GM11168 (cell line): Measurements from ENCODE around the gene AKT3.

Experiments used
- in situ Hi-C: fragments of 300-500 bp; cut with MboI; formaldehyde crosslinking; loops from one replicate; pipeline ENCODE4 v1.12.0; 2022; ENCODE audit warnings: low sequenced_read_pairs; ENCODE audit not compliant: unreplicated experiment

AKT3 gene

DNA sequence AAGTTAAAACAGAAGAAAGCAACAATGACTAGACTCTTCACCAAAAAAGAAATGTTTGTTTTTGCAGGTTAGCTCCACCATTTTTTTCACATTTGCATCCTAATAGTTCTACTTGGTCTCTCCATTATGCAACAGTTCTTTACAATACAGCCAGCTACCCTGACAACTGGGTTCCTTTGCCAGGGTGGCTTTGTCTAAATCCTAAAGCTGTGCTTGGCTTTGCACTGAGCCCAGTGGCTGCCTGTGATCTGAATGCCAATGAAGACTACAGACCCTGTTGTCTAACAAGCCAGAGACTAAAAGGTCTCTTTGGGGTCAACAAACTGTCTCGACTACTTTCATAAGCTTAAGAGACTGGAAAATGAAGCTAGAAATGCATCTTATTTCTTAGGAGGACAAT lies 112.0 kb downstream of the AKT3 start:
- in situ Hi-C loops: no loop called here

DNA sequence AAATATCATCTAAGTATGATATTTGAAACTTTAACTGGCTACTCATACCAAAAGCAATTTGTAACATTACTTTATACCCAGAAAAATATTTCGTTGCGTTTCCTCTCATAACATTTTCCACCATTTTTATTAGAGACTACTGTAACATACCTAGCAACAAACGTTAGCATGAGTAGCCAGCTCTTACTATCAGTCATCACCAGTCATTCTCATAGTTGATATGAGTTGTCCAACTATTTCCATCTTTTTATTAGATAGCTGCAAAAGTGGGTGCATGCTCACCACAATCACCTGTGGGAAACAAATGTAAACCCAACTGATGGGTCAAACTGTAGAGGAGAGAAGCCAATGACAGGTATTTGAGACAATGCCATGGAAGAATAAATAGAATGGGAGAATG lies 114.6 kb downstream of the AKT3 start:
- in situ Hi-C loops: no loop called here

DNA sequence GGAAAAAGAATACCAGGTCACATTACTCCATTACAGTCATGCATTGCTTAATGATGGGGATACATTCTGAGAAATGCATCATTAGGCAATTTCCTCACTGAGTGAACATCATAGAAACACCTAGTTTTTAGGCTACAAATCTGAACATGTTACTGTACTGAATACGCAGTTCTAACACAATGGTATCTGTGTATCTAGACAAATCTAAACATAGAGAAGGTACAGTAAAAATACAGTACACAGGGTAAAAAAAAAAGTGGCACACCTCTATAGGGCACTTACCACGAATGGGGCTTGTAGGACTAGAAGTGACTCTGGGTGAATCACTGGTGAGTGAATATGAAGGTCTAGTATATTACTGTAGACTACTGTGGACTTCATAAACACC lies 115.7 kb downstream of the AKT3 start:
- in situ Hi-C loops: no loop called here

DNA sequence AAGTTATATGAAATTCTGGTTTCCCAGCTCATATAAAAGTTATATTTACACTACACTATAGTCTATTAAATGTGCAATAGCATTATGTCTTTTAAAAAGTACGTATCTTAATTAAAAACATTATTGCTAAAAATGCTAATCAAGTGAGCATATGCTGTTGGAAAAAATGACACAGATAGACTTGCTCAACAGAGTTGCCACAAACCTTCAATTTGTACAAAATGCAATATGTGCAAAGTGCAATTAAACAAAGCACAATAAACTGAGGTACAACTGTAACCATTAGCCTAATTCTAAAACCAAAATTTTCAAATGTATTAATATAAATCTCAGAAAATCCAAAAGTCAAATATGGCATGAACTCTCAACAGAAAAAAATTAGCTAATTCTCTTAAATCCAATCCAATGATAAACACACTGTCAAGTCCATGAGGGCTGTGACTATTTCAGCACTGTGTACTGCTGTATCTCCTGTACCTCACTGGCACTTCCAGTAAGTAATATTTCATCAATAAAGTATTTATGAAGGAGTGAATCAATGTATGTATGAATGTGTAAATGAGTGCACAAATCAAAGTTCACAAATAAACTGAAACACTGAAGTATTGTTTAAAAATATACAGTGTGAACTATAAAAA lies 116.3 kb downstream of the AKT3 start:
- in situ Hi-C loops: no loop called here

DNA sequence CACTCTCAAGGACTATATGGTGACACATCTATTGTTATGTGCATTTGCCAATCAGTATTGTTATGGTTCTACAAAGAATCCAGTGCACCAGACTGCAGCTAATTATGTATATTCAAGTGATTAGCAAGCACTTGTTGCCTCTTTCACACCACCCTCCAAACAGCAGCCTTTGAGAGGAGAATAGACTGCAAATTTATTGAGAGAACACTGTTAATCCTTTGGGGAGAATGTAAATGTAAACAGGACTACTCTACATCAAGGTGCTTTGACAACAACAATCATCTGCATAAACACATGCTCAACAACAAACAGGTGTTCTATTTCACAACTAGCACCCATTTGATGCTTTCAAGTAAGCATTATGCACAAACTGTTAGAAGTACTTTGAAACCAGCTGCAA lies 117.4 kb downstream of the AKT3 start:
- in situ Hi-C loops: no loop called here

DNA sequence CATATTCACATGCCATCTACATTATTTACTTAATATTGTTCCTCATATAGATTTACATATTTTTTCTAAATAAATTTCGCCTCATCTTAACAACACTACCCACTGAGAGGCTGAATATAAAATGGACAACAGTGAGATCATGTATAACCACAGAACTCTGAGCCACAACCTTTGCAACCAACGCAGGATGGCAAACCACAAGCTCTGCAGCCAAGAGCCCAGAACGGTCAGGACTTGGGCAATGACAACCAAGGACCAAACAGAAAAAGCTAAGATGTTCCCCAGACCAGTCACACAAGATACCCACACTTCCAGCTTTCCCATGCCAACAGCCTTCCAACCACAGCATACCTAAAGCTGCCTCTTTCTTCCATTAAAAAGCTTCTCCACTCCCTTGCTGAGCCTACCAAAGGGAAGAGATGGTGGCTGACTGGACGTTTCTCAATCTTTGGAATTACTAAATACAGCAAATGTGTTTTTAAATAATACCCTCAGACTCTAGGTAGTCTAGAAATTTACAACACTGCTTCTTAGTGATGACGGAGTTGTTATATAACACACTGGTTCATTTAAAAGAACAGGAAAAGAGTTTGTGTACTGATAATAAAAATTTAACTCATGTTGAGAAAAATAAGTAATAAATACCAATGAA lies 117.9 kb downstream of the AKT3 start:
- in situ Hi-C loops: no loop called here

DNA sequence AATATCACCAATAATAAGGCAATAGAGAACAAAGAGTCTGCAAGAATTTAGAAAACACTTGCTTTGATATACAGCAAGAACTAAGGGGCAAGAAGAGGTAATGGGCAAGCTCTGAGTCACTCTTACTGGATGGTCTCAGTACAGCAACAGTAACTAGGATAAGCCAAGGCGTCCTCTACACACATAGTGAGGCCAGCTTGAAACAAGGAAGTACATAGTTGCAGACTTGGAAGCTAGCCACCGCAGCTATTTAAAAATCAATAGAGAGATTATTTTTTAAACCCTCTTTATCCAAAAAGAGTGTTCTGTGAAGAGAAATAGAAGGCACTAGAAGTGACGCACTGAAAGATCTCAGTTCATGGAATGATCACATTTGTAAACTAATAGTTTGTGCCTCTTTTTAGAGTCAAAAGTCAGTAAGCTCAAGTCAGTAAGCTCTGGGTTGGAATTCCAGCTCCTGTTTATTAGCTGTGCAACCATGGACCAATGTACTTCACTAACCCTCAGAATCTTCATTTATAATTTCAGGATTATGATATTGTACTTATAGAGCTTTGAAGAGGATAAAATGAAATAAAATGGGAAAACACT lies 118.6 kb downstream of the AKT3 start:
- in situ Hi-C loops: no loop called here

DNA sequence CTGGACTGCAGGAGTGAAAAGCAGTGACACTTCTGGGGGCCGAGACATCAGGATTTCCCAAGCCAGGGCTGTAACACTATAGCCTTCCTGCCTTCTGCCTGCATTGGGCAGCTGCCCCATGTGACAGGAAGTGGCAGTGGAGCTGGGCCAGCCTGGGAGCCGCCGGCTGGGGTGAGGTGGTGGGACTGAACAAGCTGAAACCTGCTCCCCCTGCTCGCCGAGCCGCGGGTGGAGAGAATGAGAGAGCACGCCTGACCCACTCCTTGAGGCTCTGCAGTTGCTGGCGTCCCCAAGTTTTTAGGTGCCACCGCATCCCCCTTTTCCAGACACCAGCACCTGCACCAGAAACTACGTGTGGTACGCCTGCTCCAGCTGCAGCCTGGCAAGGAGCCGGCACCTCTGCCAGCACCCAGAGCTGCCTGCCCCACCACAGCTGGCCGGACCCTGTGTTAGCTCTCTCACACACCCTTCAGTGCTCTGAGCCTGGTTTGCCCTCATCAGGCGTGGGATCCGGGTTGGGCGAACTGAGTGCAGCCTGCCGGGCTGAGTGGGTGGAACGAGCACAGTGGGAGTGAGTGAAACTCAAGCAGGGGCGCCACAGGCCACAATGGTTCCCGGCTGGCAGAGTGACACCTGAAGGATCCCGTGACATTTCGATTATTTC lies 119.4 kb downstream of the AKT3 start:
- in situ Hi-C loops: no loop called here

DNA sequence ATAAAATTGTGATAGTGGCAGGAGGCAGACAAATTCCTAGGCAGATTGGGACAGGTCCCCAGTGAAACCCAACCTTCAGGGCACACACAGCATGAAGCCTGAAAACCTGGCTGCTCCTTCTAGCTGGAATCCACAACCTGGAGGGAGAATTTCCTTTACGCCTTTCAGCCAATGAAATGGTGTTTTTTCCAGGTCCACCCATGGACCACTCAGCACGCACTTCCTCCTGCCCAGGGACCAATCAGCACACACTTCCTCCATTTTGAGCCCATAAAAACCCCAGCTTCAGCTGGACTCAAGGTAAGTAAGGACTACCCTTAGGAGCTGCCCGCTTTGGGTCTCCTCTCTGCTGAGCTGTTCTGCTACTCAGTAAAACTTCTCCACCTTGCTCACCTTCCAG lies 120.1 kb downstream of the AKT3 start:
- in situ Hi-C loops: no loop called here

DNA sequence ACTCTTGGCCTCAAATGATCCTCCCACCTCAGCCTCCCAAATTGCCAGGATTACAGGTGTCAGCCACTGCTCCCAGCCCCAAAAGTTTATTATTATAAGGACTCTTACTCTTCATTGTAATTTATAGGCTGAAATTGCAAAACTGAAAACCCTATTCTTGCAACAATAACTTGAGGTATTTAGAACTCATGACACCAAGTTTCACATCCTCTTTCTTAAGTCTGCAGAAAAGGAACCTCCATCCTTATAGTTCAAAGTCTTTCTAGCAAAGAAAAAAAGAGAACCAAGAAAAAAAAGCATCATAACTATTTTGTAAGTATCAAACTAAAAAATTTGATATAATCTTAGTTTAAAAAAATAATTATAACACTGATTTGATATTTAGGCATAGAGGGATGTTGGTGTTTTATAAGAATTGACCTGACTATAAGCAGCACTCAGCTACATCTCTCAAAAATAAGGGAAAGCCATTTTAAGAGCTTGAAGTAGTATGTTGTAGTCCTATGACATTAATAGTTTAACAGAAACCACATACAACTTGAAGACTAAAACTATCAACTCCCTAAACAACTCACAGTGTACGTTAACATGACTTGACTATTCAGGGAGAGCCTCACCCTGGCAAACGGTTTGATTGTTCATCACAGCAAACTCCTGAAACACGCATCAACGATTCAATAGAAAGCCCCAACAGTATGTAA lies 122.4 kb downstream of the AKT3 start:
- in situ Hi-C loops: no loop called here

DNA sequence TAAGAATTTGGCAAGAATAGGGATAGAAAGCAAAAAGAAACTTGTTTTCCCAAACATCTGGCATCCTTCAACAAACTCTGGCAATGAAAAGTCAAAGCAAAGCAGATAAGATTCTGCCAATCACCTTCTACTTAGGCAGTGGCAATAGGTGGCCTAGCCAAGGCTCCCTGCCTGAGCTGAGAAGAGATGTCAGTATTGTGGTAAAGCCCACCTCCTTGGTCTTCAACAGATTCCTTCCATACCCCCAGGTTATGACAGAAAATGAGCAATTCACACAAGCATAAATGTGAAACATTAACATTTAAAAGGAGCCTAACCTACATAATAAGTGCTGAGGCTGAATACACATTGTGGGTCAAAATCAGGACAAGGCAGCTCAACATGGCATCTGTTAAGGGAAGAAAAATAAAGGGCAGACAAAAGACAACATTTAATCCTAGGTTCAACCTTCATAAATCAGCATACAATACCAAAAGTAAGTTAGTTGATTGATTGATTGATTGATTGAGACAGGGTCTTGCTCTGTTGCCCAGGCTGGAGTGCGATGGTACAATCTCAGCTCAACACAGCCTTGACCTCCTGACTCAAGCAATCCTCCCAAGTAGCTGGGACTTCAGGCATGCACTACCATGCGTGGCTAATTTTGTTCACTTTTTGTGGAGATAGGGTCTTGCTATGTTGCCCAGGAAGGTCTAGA lies 123.1 kb downstream of the AKT3 start:
- in situ Hi-C loops: no loop called here

DNA sequence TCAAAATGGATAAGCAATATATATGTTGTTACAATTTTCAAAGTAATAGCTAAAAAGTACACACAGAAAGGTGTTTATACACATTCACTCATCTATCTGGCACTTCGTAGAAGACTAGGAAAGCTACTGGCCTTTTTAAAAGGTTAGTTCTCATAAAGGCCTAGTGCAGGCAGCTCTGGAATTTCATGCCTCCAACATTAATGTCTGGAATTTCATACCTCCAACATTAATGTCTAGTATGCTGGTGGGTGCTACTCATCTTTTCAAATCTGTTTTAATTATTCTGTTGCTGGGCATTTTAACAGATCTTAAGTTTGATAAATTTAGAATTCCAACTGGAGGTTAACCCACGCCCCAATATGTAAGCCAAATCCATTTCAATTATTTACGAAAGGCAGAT lies 124.2 kb downstream of the AKT3 start:
- in situ Hi-C loops: no loop called here

DNA sequence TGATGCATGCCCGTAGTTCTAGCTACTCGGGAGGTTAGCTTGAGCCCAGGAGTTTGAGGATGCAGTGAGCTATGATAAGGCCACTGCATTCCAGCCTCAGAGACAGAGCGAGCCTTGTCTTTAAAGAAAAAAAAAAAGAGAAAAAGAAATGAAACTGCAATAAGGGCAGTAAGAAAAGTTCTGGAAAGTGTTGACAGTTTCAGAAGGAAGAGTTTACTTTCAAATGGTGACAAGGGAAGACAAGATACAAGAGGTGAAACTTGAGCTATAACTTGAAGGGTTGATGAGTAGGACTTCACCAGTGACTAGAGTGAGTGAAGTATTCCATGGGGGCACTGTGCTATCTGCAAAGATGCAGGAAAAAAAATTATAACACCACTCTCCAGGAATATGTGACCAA lies 125.0 kb downstream of the AKT3 start:
- in situ Hi-C loops: no loop called here

DNA sequence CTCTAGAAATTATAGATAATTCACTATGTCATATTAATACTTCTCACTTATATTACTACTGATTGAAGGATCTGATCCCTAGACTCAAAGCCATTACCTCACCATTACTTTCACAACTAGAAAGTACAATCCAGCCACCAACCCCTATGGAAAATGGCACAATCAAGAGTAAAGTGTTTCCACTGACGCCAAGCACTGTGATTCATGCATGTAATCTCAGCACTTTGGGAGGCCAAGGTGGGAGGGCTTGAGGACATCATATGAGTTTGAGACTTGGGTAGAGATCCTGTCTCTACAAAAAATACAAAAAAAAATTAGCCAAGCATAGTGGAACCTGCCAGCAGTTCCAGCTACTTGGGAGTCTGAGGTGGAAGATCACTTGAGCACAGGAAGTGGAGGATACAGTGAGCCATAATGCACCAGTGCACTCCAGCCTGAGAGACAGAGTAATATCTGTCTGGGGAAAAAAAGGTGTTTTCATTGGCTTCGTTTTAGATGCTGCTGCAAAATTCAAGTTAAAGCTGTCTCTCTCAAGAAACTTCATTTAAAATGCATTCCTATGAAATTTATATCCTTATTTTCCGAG lies 126.5 kb downstream of the AKT3 start:
- in situ Hi-C loops: no loop called here

DNA sequence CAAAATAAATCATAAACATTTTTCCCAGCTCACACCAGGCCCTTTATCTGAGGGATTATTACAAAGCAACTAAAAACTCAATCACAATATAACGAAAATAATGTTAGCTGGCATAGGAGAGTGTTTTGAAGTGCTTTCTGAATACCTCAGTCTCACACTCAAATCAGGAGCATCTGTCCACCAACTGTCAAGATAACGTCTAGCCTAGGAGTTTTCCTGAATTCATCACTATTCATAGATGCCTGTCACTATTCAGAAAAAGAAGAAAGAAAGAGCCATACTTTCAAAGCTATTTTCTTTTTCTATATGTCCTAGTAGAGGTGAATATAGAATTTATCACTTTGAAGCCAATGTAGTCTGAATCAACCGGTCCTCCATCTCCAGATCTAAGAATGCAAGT lies 127.0 kb downstream of the AKT3 start:
- in situ Hi-C loops: no loop called here

DNA sequence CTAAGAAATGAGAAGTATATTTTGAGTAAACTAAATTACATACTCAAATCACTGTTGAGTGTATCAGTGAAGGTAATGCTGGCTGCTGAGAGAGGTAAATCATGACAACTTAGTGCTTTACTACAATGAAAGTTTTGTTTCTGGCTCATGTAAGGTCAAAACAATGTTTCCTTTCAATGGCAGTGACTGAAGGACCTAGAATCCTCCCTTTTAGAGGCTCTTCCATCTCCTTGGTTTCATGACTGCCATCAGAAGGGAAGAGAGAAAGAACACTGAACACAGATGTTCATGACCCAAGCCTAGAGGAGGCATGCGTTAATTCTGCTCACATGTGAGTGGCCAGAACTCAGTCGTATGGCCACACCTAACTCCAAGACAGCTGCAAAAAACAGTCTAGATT lies 130.6 kb downstream of the AKT3 start:
- in situ Hi-C loops: no loop called here

DNA sequence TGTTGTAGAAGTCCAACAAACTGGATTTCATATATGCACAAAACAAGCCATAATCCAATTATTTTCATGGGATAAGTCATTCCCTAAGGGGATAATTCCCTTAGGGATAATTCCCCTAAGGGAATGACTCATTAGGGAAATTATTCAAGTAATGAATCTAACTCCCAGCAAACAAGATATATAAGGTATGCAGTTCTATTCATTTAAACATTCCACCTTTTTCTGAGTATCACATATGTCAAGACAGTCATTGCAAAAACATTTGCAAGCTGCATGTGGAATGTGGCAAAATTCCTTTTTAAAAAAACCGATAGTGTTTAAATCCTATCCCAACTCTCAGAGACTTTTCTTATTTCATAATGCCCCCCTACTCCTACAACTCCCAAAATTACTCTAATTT lies 131.2 kb downstream of the AKT3 start:
- in situ Hi-C loops: no loop called here

DNA sequence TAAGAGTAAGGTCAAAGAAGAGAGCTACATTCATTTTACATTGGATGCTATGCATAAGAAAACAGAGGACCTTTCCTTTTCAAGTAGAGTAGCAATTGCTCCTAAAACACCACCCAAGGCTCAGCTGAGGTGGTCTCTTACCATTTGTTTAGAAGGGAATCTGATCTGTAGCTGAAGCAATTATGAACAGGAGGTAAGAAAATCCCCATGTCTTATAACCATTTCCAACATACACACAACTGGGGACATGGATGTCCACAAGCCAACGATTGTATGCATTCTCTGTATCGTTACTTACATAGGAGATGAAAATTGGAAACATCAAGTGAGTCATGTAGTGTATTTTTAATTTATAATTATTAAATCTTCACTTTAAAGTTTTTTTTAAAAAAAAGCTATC lies 132.0 kb downstream of the AKT3 start:
- in situ Hi-C loops: no loop called here

DNA sequence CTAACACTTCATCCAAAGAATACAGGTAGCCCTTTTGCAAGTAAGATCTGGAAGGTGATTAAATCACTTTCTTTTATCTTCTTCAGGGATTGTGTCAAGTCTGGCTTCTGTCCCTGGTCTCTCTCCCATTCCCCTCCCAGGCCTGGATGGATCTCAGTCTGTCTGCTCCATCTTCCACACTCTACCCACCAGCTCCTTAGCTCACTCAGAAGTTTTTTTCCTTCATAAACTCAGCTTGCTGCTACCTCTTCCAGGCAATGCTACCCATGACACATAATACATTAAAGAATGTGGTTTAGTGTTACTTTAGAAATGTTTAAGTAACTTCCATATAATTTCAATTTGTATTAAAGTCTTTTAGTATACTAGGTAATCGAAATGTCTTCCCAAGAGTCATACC lies 133.1 kb downstream of the AKT3 start:
- in situ Hi-C loops: no loop called here

DNA sequence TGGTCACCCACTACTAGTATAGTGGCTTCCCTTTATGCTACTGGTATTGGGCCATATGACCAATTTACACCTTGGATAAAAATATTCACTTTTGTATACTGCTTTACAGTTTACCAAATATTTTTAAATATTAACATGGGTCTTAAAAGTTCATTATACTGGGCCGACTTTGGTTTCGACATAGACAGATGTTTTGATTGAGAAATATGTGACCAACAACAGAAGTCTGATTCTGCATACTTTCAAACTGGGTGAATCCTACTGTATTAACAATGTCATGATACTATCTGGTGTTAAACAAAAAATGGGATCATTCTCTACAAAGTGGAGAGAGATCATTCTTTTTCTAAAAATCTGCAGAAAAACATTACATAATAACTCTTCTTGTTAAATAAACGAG lies 134.8 kb downstream of the AKT3 start:
- in situ Hi-C loops: no loop called here
